Left ventricle myocardium superior (tissue), 1 donor: Measurements from ENCODE around the gene DLGAP3. TPM values are rescaled to one million over a fixed set of nuclear protein-coding genes. Genes with fewer than 3 reads are reported as not detected.

Source experiments
- ATAC-seq: fragments of 200-7000 bp; cut with Tn5 transposase; one replicate; pipeline ENCODE4 v1.9.1; 2020; ENCODE audit warnings: mild to moderate bottlenecking, moderate library complexity
- DNase-seq: peaks from one replicate; pipeline ENCODE4 v3.0.0-alpha.2; 2020
- intact Hi-C: fragments of 100-400 bp; cut with micrococcal nuclease; formaldehyde crosslinking; loops from one replicate; pipeline ENCODE4 v1.11.0; 2022
- total RNA-seq: library from RNA; stranded (reverse); fragmentation: NEBNext Ultra II Directional; extraction: Animal tissue kit (Norgen Biotek cat#: 25700); gene quantifications from one replicate; pipeline ENCODE4 v1.2.1, GENCODE V29; 2021
- donor health status: DM: no; HTN: yes; CAD: no; lungs with severe emphysema.

Gene DLGAP3
- total RNA-seq, 1 donor from 2014 or later: 0.10 TPM

- DNase-seq (no peak), ATAC-seq (no peak)
- intact Hi-C loops: no loop called here
Observed at GRCh38 chr1:34816332-34816731, 113.1 kb downstream of the DLGAP3 start.

Other genes with a start within 250 kb of the DLGAP3 start
- not detected for gene GJB5, start 174.6 kb downstream of the DLGAP3 start, total RNA-seq
- not detected for gene GJB4, start 169.9 kb downstream of the DLGAP3 start, total RNA-seq
- gene GJB3, start 148.4 kb downstream of the DLGAP3 start, total RNA-seq: not detected
- gene GJA4, start 136.7 kb downstream of the DLGAP3 start, total RNA-seq: 19.1 TPM
- 33.6 TPM for gene SMIM12, start 69.9 kb downstream of the DLGAP3 start, total RNA-seq
- gene TMEM35B, start 55.7 kb upstream of the DLGAP3 start, total RNA-seq: 7.8 TPM
- 11.1 TPM for gene ZMYM6, start 102.3 kb upstream of the DLGAP3 start, total RNA-seq
- 4.3 TPM for gene ZMYM1, start 149.7 kb upstream of the DLGAP3 start, total RNA-seq